ENCODE results near the gene RPTOR.

Gene RPTOR

DNA sequence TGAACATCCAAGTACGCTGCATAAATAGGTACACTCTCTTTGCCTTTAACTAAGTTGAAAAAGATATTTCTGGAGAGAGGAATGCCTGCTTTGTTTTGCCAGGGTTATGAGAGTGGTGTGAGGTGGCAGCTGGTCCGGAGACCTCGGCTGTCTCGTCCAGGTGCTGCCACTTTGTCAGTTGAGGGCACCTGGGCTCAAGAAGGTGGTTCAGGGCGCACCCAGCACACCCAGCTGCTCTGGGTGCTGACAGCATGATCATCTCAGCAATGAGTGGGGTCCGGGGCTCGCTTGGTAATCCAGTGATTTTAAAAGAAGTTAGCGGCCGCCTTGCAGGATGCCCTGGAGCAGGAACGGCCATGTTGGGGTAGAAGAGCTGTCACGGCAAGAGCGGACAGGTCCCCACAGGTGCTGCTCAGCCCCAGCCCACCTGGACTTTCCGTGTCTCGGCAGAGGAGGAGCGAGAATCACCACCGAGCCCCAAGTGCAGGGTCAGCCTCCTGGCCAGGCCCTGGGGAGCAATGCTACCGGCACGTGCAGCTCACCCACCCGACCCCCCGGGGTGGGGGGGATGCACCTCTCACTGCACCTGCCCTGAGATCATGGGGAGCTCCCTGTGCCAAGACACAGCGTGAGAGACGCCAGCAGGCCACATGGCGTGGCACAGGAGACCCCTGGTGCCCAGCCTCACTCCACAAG lies 379.6 kb downstream of the RPTOR start:
- no peak for DNase-seq

DNA sequence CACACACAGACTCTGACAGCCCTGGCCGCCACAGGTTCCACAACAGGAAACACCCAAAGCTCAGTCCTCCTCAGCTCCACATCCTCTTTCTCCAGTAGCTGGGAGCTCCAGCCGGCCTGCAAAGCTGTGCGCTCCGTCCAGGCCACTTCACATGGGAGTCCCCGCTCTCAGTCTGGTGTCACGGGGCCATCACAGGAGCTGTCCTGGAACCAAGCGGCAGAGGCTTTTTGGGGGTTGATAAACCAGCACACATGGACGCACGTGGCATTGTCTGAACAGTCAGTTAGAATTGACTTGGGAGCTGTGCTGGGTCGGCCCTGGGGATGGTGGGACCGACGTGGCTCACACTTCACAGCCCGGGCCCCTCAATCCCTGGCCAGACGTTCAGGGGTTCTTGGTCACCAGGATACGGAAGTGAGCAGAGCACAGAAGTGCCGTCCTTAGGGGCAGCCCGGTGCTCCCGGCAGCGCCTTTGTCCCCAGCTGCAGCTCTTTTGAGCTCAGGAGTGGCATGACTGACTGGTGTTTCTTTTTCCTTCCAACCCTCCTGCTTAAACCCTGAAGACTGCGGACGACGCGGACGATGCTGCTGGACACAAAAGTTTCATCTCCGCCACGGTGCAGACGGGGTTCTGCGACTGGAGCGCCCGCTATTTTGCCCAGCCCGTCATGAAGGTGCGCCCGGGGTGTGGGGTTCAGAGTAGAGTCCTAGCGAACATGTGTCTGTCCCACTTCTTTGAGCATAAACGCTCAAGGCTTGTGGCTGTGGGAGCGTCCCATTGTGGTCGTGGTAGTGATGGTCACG lies 380.4 kb downstream of the RPTOR start:
- DNase-seq: no peak

DNA sequence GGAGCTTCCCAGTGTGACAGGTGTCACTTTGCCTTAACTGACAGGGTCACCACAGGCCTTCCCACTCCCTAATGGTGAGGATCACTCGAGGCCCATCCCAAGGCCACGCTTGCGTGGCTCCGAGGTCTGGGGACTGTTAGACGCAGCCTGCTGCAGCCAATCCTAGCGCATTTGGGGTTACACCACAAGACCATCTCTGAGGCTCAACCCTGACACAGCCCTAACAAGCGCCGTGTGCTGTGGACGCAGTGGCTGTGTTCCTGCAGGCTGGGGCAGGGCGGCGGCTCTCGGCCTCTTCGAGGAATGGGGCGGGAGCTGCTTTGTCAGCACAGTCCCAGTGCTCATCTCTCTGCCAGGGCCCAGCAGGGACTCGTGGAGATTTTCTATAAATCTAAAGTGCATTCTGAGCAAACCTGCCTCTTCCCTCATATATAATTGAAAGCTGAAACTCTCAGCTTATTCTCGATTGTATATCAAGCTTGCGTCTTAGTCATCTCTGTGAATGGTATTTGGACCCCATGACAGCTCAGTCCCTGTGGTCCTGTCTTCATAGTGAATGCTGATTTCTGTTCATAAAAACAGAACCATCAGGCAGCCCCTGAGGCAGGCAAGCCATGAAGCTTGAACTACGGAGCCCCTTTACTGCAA lies 381.2 kb downstream of the RPTOR start:
- no peak for DNase-seq

DNA sequence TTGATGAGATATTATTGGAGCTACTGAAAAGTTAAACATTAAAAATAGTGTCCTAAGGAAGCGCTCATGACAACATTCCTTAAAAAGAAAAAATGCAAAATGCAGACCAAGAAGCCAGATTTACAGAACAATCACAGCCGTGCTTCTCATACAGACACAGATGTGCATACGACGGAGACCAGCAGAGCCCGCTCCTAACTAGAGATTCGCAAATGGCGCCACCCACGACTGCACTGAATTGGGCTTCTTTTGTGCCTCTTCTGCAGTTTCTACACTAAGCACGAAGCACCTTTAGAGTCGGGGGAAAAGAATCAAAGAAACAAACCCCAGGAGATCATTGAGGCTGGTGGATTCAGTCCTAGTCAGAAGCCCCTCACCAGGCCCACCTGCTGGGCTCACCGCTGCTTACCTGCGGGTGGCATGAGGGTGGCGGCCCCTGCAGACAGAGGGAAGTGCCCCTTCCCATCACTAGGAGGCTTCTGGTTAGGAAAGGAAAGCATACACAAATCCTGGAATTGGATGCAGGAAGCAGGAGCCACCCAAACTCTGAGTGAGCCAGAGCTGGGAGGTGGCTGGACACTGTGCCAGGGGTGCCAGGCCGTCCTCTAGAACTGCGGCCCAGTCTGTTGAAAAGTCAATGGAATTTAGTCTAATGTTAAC lies 382.1 kb downstream of the RPTOR start:
- DNase-seq: no peak

DNA sequence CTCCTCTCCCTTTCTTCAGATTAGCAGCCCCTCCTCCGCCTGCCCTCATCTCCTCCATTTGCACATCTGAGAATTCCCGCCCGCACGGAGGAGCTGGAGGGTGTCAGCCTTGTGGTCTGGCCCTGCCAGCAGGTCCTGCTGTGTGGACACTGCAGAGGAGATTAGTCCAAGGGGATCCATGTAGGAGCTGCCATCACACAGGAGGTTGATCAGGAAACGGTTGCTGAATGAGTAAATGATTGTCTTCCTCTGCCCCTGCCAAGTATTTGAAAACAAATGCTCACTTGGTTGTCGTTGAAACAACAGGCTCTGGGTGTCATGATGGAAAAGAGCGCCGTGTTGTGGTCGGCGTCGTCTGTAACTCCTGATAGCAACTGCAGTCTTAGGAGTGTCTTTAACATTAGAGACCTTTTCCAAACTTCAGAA lies 383.2 kb downstream of the RPTOR start:
- no peak for DNase-seq

DNA sequence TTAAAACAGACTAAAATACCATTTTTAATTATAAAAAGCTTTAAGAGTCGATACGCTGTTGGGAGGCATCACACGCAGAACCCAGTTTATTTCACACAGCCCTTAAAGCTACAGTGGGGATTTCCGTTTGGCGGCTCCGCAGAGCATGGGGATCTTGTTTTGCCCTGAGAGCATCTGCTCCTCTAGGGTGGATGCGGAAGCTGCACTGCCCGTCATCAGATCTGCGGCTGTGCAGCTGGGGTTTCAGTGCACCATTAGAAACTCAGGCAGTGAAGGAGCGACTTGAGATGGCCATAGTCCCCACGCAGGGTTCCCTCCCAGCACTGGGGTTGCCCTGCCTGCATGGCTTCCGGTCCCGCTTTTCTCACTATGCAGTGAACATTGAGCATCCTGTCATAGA lies 384.8 kb downstream of the RPTOR start:
- DNase-seq: no peak

DNA sequence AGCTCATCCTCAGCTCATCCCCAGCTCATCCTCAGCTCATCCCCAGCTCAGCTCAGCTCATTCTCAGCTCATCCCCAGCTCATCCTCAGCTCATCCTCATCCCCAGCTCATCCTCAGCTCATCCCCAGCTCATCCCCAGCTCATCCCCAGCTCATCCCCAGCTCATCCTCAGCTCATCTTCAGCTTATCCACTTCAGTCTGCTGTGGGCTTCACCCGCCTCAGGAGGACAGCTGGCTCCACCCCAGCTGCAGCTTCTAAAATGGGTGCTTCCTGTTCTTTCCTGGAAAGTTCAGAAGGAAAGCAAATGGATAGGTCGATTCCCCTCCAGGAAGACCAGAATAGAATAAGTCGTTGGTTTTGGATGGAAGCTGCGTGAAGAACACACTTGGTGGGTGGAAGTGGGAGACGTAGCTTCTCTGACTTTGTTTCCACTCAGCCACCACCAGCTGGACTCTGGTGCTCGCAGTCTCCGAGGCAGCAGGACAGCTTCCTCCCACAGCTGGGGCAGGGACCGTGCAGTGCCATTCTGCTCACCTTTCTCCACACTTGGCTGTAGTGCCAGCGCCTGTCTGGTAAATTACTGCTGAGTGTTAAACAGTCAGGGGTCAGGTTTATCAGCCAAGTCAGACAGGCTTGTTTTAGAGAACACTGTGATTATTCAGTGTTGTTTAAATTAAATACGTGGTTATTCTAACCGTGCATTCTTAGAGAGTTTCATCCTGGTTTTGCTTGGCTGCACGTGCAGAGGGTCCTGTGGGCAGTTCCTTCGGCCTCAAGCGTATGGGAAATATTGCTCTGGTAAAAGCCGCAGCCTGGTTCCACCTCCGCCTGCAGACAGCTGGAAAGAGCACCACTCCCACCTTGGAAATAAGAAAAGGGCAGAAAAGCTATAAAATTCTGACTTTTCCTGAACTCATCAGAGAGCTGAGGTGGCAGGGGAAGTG lies 386.0 kb downstream of the RPTOR start:
- DNase-seq: no peak

DNA sequence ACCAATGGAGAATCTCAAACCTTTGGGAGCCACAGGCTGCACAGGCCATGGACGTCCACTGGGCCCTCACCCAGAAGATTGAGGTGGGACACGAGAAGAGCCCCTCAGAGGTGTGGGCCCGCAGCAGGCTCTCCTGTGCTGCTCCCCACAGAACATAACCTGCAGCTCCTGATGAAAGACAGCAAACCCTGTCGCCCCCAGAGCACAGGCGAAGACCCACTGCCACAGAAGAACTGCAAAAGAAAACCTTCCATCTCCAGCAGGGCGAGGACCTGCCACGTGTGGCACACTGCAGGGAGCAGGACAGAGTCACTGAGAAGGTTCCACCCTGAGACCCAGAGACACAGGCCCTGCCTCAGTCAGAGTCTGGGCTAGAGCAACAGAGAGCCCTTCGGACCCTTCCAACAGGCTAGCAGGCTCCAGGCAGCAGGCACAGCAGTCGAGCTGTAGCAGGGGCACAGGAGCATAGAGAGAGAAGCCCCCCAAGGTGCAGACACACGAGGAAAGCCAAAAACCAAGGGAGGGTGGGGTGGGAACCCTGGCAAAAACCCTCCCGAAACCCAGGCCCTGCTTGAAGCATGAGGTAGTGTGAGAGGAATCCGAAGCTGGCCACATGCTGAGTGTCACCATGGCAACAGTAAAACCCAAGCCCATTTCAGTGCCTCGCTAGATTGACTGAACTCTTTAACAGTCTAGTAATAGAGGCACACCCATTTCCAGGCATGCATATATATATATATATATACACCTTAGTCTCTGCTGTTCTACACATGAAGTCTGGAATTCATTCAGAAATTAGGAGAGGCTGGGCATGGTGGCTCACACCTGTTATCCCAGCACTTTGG lies 387.0 kb downstream of the RPTOR start:
- DNase-seq: no peak

DNA sequence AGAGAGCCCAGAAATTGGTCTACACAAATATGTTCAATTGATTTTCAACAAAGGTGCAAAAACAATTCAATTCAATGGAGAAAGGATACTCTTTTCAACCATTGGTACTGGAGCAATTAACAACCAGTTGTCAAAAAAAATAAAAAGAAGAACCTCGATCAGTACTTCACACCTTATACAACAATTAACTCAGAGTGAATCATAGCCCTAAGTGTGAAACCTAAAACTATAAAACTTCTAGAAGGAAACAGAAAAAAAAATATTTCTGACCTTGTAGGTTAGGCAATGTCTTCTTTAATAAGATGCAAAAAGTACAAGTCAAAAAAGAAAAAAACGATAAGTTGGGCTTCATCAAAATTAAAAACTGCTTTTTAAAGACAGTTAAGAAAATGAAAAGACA lies 390.9 kb downstream of the RPTOR start:
- DNase-seq: no peak

DNA sequence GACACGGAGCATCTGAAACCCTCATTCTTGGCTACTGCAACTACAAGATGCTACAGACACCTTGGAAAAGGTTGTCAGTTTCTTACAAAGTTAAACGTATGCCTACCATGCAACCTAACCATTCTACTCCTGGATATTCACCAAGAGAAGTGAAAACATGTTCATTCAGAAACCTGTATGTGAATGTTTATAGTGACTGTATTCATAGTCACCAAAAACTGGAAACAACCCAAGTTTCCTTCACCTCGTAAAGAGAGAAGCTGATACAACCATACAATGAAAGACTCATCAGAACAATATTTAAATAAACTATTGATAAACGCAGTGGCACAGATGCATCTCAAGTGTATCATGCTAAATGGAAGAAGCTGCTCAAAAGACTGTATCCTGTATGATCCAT lies 391.6 kb downstream of the RPTOR start:
- no peak for DNase-seq

DNA sequence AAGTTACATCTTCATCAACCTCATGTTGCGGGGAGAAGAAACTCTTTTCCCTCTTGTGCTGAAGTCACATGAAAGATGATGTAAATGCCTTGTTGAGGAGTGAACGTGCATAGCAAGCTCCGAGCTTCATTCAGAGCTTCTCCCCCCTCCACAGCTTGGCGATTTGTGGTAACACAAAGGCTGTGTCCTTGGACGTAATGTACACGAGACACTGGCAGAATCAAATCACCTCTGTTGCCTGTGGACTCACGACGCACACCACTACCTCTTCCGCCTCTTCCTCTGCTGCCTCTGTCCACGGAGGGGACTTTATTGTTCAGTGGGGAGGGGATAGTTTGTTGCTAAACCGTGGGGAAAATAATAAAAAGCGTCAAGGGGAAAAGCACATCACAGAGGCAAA lies 392.1 kb downstream of the RPTOR start:
- DNase-seq: no peak

DNA sequence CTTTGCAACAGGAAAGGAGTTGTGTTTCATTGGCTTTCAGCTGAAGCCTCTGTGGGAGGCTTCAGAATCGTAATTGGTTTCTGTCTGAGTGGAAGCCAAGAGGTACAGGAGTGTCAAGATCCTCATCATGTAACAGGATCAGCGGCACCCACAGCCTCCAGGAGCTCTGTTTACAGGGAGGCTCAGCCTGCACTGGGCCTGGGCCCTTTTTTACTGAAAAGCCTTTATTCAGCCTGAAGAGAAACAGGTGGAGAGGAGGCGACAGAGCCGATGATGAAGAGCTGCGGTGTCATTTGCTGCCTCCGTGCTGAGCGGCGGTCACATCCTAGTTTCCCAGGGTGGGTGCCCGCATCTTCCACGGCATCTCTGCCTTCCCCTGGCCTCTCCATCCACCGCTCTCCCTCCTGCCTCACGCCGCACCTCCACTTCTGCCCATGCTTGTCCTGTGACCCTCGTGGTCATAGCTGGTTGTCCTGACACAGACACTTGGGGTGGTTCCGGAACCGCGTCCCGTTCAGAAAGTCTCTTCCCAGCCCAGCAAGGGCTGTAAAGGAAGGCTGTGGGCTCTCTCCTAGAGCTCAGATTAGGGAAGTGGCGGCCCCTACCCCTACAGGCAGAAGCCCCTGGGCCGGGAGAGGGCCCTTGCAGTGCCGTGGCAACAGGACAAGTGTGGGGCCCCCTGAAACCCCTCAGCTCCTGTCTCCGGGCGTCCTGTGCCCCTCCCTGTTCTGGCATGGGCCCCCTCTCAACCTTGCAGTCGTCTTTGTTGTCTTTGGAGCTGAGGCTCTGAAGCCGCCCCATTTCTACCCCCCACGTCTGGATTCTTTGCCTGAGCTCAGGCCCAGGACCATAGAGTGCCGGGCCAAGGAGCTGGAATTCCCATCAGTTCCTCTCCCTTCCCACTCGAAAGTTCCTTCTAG lies 393.1 kb downstream of the RPTOR start:
- no peak for DNase-seq

DNA sequence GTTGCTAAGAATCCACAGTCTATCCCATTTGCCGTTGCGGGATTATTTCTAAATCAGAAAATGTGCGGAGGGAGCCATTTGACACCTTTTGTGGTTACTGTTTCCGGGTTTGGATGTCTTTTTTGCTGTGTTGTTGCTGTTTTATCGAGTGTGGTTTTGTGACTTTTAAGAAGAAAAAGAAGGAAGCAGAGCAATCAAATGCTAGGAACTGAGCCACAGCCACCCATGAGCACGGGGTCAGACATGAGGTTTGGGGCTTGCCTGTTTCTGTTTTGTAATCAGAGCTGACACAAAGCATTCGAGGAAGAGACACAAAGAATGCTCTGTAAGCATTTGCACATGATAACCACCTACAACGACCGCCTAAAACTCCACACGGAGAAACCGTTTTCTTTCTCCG lies 393.9 kb downstream of the RPTOR start:
- peak; percentile 68 for DNase-seq

DNA sequence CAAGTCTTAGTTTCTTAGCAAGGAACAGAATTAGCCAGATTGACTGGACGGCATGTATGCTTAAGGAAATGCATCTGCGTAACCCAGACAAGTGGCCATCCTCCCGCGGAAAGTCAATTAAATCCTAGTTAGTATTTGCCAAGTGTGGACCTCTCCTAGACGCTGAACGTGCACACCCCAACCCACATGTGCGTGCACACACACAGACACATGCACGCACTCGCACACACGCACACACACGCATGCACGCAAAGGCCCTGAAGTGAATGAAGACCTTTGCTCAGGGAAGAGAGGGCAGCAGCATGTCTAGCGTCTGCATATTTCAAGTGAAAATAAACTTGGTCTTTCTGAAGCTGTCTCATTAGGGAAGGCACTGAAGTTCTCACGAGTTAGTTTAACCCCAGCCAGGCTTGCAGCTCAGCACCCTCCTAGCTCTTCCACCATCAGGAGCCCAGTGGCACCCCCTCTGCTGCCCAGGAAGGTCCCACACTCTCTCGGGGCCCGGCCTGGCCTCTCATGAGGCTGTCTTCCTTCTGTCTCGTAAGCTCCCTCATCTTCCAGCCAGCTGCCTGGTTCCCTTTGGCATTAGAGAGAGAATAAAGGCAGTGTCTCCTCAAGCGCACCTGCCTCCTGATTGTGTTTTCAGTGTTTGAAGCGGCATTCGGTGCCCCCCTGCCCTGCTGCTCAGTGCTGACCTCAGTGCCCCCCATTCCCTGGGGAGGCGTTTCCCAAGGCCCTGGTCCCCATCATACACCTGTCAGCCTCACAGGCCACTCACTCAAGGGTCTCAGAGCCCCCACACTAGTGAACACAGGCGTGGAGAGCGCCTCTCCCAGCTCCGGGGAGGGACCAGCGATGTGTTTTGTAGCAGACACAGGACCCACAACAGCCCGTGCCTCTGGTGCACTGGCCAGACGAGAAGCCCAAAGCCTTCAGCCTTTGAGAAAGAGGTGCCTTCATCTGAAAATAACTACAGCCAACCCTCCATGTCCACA lies 394.8 kb downstream of the RPTOR start:
- DNase-seq: no peak

DNA sequence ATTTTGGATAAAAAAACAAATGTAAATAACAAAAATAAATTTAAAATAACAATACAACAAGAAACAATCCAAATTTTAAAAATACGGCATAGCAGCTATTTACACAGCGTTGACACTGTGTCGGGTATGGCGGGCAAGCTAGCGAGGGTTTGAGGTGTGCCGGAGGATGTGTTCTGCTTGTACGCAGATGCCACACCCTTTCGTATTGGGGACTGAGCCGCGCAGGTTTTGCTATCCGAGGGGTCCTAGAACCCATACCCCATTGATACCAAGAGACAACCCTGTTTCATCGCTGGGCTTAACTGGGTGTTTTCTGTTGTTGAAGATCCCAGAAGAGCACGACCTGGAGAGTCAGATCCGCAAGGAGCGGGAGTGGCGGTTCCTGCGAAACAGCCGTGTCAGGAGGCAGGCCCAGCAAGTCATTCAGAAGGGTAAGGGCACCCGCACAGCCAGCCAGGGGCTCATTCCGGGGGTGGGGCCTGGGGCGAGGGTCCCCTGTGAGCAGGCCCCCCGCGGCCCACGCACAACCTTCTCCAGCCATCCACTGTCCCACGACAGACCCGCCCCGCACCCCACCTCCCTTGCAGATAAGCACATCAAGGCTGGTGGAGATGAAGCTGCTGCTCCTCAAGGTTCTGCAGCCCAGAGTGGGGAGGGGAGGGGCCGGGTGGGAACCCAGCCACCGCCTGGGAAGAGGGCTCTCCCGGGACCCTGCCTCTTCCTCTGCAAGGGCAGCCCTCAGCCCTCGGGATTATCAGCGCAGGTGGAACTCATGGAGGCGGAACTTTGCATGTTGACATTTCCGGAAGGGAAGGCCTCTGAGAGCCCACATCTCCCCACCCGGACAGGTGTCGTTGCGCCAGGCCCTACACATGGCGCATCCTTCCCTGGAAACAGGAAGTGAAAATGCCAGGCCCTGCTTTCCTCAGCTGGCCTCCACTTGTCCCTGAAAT lies 395.8 kb downstream of the RPTOR start:
- DNase-seq: no peak

DNA sequence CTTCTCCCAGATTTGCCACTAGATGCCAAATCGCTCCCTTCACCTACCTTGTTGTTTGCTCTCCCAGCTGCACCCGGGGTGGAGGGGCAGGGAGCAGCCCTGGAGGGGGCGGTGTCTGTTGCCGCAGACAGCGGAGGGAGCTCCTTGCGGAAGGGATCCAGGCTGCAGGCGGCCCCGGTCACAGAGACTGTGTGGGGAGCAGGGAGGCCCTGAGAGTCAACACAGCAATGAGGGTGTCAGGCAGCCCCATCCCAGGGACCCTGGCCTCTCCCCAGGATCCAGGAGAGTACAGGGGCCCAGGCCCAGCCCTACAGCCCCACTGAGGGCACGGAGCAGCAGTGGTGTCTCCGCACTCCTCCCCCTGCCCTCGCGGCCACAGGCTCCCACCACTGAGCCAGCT lies 396.5 kb downstream of the RPTOR start:
- no peak for DNase-seq

DNA sequence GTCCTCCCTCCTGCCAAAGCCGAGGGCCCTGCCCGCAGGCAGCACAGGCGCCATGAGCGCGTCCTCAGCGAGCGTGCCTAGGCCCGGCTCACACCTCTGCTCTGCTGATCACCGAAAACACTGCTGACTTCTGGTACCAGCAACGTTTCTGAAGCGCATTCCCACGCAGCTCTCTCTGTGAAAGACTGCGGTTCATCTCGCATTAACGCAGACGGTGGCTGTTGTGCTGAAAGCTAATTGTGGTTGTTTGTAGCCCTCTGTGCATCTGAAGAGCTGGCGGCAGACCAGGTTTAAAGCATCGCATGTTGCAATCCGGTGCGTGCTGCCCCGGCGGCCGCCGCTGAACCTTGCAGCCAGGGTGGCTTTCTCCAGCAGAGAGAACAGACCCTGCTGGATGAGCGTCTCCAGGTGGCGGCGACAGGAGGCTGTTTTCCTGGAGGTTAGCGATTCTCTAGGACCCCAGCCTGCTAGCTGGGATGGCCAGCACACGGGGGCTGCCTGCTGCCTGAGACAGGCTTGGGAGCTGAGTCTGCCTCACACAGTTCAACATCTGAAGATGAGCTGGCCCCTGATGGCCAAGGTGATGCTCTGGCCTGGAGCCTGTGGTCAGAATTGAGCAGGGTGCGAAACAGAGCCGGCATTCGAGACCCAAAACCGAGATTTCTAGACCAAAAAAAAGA lies 397.2 kb downstream of the RPTOR start:
- no peak for DNase-seq

Data from hematopoietic multipotent progenitor cell treated with erythropoietin and hydrocortisone succinate and interleukin-3 and kit ligand, for 6 days (in vitro differentiated cells).